Stimulated activated CD8-positive, alpha-beta memory T cell treated with anti-CD3 and anti-CD28 coated beads, Interleukin-2, amount 100 ng/mL, for 1 hour (primary cell): ENCODE data around the gene CREB3L1.
"Not testable (repeated sequence)": the region's sequence is repeated elsewhere in the genome, so short reads cannot be mapped to it uniquely, and the experiment has no call there.

Experiments used
- DNase-seq, 2 donors: peaks; one replicate each; pipeline ENCODE4 v3.0.0-alpha.2; 2020; ENCODE audit warnings: low read depth in 2 of 2

Gene CREB3L1

GRCh38 chr11:46248289-46249102 is 29.0 kb upstream of the CREB3L1 start:
- DNase-seq, result no peak

DNA sequence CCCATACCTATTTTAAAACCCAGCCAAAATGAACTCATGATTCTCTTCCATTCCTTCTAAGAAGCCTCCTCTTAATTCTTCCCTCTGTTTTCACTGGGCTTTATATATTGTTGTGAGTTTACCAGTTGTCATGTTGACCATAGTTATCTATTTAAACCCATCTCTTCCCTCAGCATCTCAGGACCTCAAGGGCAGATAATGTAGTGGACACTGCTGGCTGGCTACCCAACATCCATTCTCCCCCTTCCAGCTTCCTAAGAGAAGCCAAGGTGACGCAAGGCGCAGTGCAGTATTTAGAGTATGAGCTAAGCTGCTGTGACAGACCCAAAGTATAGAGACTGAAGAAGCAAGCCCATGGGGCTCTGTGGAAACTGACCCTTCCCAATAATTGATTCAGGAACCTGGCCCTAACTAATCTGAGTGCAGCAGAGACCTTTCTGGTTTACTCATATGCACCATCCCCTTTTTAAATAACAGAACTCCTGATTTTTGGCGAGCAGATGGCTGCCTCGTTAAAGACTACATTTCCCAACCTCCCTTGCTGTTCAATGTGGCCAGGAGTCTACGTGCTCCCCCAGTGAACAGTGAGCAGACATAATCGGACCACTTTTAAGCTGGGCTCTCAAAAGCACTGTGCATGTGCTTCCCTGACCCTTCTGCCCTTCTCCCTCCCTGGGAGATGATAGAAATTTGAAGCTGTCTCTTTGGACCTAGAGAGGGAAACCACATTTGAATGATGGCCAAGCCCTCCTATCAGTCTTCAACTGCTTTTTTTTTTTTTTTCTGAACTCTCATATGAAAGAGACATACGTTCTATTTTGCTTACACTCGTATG is 28.1 kb upstream of the CREB3L1 start:
- DNase-seq, result no peak

DNA sequence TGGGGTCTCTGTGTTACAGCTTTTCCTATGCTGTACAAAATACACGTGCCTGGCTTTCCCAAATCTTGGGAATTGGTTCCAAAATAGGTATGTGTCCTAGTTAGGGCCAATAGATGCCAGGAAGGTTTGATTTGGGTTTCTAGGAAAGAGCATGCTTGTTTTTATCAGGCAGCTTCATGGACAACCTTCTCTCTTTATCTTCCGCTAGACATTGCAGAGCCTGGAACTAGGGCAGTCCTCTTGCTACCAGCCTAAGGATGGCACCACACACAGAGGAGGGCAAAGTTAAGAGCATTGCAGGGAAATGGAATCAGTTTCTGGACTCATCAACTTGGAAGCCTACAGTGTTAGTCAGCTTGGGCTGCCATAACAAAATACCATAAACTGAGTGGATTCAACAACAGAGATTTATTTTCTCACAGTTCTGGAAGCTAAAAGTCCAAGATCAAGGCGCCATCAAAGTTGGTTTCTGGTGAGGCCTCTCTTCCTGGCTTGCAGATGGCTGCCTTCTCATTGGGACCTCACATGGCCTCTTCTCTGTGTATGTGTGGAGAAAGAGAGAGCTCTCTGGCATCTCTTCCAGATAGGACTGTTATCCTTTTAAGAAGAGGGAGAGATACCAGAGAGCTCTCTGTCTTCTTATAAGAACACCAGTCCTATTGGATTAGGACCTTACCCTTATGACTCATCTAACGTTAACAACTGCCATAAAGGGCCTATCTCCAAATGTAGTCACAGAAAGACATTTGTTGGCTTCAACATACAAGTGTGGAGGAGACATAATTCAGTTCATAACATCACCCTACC is 27.3 kb upstream of the CREB3L1 start:
- DNase-seq, result no peak

DNA sequence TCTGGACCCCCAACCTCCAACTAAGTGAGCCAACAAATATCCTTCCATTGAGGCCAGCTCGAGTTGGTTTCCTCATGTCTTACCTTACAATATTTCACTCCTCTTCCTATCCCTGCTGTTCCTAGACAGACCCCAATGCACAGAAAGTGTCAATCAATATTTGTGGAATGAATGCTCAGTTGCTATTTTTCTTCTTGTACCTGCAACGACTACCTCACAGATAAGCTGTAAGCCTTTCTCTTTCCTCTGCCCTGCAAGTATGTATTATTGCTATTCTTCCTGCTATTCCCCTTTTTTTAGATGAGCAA is 26.8 kb upstream of the CREB3L1 start:
- no peak for DNase-seq

- no peak for DNase-seq
Observed at GRCh38 chr11:46251954-46252353, 25.5 kb upstream of the CREB3L1 start.

DNA sequence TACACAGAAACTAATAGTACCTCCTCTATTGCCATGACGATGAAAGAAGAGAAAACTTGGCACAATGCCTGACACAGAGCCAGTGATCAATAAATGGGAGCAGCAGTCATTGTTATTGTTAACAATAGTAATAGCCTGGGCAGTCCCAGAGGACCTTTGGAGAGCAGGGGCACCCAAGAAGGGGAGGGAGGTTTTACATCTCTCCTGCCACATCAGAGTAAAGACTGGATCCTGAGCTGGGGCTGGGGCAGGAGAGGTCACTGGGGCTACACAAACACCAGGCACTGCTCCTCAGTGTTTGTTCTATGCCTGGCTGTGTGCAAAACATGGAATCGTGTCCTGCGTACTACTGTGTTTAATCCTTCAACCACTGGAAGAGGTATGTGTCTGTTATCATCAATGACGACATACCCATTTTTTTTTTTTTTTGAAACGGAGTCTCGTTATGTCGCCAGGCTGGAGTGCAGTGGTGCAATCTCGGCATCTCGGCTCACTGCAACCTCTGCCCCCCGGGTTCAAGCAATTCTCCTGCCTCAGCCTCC is 25.0 kb upstream of the CREB3L1 start:
- no peak for DNase-seq

GRCh38 chr11:46253258-46254132 is 24.0 kb upstream of the CREB3L1 start:
- DNase-seq, result no peak

DNA sequence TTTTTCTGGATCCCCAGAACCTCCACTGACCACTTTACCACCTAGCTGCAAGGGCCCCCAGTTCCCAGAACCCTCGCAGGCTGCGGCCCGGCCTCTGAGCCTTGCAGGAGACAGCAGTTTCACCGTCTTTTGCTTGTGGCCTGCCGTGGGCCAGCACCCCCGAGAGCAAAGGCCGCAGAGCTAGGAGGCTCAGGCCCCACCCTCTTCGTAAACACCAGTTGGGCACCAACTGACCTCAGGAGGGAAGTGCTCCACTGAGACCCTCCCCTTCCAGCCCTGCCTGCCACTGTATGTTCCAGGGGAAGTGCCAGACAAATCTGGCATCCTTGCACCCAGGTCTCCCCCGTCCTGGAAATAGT is 23.4 kb upstream of the CREB3L1 start:
- DNase-seq, result no peak

GRCh38 chr11:46256540-46257001 is 20.9 kb upstream of the CREB3L1 start:
- no peak for DNase-seq

DNA sequence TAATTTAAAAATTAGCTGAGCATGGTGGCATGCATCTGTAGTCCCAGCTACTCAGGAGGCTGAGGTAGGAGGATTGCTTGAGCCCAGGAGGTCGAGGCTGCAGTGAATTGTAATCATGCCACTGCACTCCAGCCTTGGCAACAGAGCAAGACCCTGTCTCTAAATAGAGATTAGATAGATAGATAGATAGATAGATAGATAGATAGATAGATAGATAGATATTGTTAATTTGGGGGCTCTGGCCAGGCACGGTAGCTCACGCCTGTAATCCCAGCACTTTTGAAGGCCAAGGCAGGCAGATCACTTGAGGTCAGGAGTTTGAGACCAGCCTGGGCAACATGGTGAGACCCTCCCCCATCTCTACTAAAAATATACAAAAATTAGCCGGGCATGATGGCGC is 18.1 kb upstream of the CREB3L1 start:
- DNase-seq, result not testable (repeated sequence)

- DNase-seq, result no peak
Observed at GRCh38 chr11:46259971-46260560, 17.4 kb upstream of the CREB3L1 start.

DNA sequence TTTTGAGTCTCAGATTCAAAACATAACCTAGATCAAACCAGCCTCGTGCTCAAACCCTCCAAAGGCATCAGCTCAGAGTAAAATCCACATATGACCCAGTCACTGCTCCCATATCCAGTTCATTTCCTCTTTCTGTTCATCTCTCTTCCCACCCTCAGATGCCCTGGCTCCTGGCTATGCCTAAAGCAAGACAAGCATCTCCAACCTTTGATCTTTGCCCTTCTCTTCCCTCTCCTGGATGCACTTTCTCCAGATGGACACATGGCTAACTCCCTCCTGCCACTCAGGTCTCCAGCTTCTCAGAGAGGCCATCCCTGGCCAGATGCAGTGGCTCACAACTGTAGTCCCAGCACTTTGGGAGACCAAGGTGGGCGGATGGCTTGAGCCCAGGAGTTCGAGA is 14.3 kb upstream of the CREB3L1 start:
- DNase-seq, result no peak

DNA sequence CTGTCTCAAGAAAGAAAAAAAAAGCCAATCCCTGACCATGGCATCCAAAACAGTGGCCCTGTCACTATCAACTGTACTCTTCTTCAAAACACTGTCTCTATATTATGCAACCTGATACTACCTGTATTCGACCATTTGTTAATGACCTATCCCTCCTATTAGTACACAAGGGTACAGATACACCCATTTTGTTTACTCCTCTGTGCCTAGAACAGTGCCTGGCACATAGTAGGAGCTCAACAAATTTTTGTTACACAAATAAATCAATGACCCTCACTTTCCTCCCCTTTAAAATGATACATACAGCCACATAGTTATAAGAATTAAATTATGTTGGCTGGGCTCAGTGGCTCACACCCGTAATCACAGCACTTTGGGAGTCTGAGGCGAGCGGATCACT is 13.4 kb upstream of the CREB3L1 start:
- DNase-seq, result no peak

- DNase-seq, result no peak
Observed at GRCh38 chr11:46264976-46265375, 12.5 kb upstream of the CREB3L1 start.

DNA sequence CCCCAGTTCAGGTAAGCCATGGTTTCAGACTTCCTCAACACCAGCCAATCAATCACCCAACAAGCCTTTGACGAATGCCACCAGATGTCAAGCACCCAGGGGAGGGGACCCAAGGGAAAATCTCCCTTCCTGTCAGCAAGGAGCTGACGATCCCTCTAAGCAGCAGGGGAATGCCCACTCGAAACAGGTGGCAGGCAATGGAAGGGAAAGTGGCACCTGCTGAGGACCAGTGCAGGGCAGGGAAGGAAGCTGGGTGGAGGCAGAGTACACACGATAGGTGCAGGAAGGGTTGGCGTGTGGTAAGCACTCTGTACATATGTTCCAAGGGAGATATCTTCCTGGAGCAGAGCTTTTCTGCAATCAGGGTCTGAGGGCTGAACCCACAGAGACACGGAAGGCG is 11.7 kb upstream of the CREB3L1 start:
- no peak for DNase-seq

DNA sequence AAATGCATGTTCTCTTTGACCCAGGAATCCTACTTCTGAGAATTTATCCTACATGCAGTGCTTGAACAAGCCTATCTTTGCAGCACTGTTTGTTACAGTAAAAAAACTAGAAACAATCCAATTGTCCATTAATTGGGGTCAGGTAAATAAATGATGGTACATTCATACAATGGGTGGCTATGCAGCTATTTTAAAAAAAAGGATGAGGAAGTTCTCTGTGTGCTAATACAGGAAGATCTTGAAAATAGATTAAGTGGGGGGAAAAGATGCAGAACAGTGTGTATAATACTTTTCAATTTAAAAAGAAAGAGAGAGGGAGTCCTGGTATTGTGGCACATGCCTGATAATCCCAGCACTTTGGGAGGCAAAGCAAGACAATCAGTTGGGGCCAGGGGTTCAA is 9.5 kb upstream of the CREB3L1 start:
- no peak for DNase-seq

GRCh38 chr11:46270684-46271083 is 6.8 kb upstream of the CREB3L1 start:
- DNase-seq, result no peak

DNA sequence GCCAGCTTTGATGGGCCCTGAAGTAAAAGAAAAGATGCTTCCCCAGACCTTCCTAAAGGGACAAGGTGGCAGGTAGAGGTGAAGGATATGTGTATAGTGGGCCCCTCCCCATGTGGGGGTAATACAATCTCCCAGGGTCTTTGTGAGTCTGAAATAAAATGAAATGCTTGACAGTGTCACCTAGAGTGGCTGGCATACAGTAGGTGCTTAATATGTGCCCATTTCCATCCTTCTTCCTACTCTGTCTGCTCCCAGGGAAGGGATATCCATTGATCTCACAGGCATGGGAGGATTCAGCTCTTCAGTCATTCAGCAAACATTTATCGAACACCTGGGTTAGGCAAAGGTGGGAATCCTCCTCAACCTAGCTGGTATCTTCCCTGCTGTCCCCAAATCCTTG is 6.1 kb upstream of the CREB3L1 start:
- DNase-seq, result no peak

DNA sequence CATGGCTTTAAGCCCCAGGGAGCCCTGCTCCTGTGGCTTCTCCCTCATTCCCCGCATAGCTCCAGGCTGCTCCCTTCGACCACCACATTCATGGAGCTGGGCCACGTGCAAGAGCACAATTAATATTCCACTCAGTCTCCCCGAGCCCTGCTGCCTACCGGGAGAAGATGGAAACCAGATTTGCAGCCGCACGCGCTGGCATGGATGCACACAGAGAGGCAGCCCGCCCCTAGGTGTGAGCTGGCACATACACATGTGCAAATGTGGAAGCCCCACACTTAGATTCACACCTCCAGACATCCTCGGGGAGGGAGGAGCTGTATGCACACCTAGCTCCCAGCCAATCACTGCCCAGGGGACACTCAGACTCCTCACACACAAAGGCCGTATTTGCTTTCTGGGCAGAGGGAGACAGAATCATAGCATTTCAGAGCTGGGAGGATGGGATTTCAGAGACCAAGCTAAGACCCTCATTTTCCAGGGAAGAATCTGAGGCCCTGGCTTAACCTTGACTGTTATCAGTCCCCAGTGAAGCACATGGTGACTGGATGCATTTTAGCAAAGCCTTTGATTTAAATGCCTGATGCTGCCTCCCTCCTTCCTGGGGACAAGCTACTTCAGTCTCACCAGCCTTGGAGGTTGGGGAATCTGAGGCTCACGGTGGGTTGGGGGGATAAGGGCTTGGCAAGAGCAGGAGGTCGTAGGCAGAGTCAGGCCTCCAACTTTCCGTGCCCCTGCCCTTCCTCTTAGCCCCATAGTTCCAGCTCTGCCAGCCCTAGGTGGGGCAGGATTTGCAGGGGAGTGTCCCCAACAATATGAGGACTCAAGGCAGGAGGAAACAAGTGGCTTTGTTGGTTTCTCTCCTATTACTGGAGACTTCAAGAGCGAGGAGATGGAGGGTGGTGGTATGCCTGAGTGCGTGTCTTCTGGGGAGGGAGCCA is 5.3 kb upstream of the CREB3L1 start:
- no peak for DNase-seq
